Measurements from ENCODE around the gene SSH3.
"Not testable (repeated sequence)": the region's sequence is repeated elsewhere in the genome, so short reads cannot be mapped to it uniquely, and the experiment has no call there.

- not testable (repeated sequence) for TF ChIP-seq TOX (CRISPR knock-in tag; IDR thresholded peaks at IDR 0.05; ENCODE audit: borderline replicate concordance); PATZ1 (CRISPR knock-in tag; IDR thresholded peaks at IDR 0.05; ENCODE audit: borderline replicate concordance); BACH2 (CRISPR knock-in tag; IDR thresholded peaks at IDR 0.05; ENCODE audit: borderline replicate concordance); ZFP3 (CRISPR knock-in tag; IDR thresholded peaks at IDR 0.05); ESRRG (CRISPR knock-in tag; IDR thresholded peaks at IDR 0.05); ARNTL (CRISPR knock-in tag; IDR thresholded peaks at IDR 0.05; ENCODE audit: borderline replicate concordance, low read depth)
These were observed 15.5 kb downstream of the SSH3 start for GRCh38 chr11:67318876-67319275.
